Measurements from ENCODE around the gene LPAR3. TPM values are rescaled to one million over a fixed set of nuclear protein-coding genes. Genes with fewer than 3 reads are reported as not detected.

LPAR3 gene
- total RNA-seq, 1 donor from 2014 or later = 14.0 TPM

DNA sequence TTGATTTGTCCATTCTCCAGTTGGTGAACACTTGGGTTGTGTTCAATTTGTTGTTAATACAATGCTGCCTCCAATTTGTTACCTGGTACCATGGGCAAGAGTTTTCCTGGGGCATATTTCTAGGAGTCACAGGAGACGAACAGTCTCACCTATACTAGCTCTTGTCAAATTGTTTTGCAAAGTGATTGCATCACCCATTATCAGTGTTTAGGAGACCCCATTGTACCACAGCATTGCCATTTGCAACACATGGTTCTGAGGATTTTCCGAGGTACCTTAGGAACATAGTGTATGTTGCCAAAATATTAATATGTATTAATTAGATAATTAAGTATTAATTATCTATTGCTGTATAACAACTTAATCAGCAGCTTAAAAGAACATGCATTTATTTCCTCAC, 97.8 kb downstream of the LPAR3 start:
- Mint-ChIP-seq H3K4me3 (ENCODE audit: unreplicated experiment) (no peak overlapping the region), H3K27ac (ENCODE audit: unreplicated experiment) (no peak overlapping the region), H3K9me3 (ENCODE audit: unreplicated experiment) (no peaks in the 10 kb centered on the region), H3K4me1 (ENCODE audit: low read depth, unreplicated experiment) (no peaks in the 10 kb centered on the region), H3K27me3 (ENCODE audit: unreplicated experiment) (no peaks in the 10 kb centered on the region), H3K36me3 (ENCODE audit: unreplicated experiment) (peaks cover 8% of the 10 kb centered on the region)
- TF ChIP-seq, protein P1, sequence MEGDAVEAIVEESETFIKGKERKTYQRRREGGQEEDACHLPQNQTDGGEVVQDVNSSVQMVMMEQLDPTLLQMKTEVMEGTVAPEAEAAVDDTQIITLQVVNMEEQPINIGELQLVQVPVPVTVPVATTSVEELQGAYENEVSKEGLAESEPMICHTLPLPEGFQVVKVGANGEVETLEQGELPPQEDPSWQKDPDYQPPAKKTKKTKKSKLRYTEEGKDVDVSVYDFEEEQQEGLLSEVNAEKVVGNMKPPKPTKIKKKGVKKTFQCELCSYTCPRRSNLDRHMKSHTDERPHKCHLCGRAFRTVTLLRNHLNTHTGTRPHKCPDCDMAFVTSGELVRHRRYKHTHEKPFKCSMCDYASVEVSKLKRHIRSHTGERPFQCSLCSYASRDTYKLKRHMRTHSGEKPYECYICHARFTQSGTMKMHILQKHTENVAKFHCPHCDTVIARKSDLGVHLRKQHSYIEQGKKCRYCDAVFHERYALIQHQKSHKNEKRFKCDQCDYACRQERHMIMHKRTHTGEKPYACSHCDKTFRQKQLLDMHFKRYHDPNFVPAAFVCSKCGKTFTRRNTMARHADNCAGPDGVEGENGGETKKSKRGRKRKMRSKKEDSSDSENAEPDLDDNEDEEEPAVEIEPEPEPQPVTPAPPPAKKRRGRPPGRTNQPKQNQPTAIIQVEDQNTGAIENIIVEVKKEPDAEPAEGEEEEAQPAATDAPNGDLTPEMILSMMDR (IDR thresholded peaks at IDR 0.05; ENCODE audit: partially characterized antibody, unreplicated experiment) = no peak
- DNase-seq = no peak

DNA sequence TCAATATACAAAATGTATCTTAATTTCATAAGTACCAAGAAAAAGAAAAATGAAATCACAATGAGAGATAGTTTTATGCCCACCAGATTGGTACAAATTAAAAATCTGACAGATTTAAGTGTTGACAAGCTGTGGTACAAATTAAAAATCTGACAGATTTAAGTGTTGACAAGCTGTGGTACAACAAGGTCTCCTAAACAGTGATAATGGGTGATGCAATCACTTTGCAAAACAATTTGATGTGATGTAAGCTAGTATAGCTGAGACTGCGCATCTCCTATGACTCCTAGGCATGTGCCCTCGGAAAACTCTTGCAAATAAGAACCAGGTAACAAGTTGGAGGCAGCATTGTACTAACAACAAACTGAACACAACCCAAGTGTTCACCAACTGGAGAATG, 100.6 kb downstream of the LPAR3 start:
- no peaks in the 10 kb centered on the region for H3K27me3 Mint-ChIP-seq (ENCODE audit: unreplicated experiment)
- TF ChIP-seq, protein P1 (IDR thresholded peaks at IDR 0.05; ENCODE audit: partially characterized antibody, unreplicated experiment) = no peak
- H3K4me3 Mint-ChIP-seq (ENCODE audit: unreplicated experiment) = no peak overlapping the region
- no peaks in the 10 kb centered on the region for H3K4me1 Mint-ChIP-seq (ENCODE audit: low read depth, unreplicated experiment)
- no peaks in the 10 kb centered on the region for H3K9me3 Mint-ChIP-seq (ENCODE audit: unreplicated experiment)
- peaks cover 8% of the 10 kb centered on the region for H3K36me3 Mint-ChIP-seq (ENCODE audit: unreplicated experiment)
- no peak for DNase-seq
- no peak overlapping the region for H3K27ac Mint-ChIP-seq (ENCODE audit: unreplicated experiment)

DNA sequence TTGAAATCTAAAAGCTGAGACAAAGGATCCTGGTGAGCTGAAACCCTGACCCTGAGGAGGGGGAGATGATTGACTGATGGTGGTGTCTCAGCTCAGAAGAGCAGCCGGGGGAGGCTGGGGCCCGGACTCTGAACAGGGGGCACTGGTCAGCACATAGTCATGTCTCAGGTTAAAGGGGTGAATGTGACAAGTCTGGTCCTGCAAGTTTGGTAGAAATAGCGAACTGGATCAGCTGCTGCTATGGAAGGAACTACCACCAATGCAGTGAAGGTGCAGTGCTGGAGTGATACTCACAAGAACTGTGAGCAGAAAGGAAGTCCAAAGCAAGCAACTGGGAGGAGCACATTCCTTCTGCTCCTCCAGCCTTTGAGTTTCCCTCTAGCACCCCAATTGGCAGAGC, 104.0 kb downstream of the LPAR3 start:
- no peak overlapping the region for H3K27ac Mint-ChIP-seq (ENCODE audit: unreplicated experiment)

DNA sequence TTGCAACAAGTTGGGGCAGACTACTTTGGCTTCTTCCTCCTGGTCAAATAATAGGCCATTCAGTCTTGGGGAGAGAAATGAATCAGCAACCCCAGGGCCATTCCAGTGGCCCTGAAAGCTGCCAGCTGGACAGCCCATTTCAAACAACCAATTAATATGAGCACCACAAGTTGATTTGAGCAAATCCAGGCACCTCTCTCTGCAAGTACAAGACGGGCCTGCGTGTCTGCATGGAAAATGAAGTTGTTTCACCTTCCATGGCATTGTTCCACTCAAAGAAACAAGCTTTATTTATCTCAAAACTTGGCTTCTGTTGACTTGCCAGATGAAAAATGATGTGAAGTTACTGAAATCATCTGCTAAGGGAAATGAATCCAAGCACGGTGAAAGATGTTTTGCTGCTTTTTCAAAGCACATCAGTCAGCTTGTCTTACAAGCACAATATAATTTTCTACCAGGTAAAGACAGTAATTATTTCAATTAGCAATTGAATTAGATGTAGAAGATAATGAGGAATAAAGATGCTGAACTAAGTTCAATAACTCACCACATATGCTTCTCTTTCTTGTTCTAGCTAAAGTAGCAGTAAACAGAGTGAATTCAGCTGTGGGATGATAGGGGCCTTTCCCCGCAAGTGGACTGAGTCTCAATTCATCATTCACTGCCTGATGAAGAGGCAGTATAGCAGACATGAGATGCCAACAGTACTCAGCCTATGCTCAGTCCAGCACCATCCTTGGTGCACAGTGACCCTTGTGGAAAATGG, 107.6 kb downstream of the LPAR3 start:
- no peak overlapping the region for H3K4me3 Mint-ChIP-seq (ENCODE audit: unreplicated experiment)
- no peak for DNase-seq
- no peaks in the 10 kb centered on the region for H3K36me3 Mint-ChIP-seq (ENCODE audit: unreplicated experiment)
- peaks cover 2% of the 10 kb centered on the region for H3K27me3 Mint-ChIP-seq (ENCODE audit: unreplicated experiment)
- H3K27ac Mint-ChIP-seq (ENCODE audit: unreplicated experiment) = no peak overlapping the region
- peaks cover 9% of the 10 kb centered on the region for H3K4me1 Mint-ChIP-seq (ENCODE audit: low read depth, unreplicated experiment)
- no peaks in the 10 kb centered on the region for H3K9me3 Mint-ChIP-seq (ENCODE audit: unreplicated experiment)
- TF ChIP-seq, protein P1 (IDR thresholded peaks at IDR 0.05; ENCODE audit: partially characterized antibody, unreplicated experiment) = no peak

More for the DNA sequence above, 104.0 kb downstream of the LPAR3 start:
- TF ChIP-seq, protein P1 (IDR thresholded peaks at IDR 0.05; ENCODE audit: partially characterized antibody, unreplicated experiment) = no peak
- no peaks in the 10 kb centered on the region for H3K4me1 Mint-ChIP-seq (ENCODE audit: low read depth, unreplicated experiment)
- H3K27me3 Mint-ChIP-seq (ENCODE audit: unreplicated experiment) = no peaks in the 10 kb centered on the region
- peaks cover 8% of the 10 kb centered on the region for H3K36me3 Mint-ChIP-seq (ENCODE audit: unreplicated experiment)
- no peak for DNase-seq
- no peaks in the 10 kb centered on the region for H3K9me3 Mint-ChIP-seq (ENCODE audit: unreplicated experiment)
- no peak overlapping the region for H3K4me3 Mint-ChIP-seq (ENCODE audit: unreplicated experiment)

DNA sequence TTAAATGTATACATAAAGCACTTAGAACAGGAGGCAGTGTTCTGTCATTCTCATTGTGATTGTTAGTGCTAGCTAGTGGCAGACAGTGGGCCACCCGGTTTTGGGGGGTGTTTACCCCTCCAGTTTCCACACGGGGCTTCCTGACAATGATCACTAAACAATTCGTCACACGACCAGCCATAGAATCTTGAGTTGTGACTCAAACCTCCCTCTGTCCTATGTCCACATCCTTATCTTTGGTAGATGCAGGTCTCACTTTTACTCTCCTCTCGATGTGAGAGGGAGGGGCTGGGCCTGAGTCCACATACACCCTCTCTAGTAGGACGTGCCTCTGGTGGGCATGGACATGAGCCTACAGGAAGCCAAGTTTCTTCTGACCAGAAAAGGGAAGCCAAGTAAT, 110.1 kb downstream of the LPAR3 start:
- DNase-seq = no peak
- no peaks in the 10 kb centered on the region for H3K9me3 Mint-ChIP-seq (ENCODE audit: unreplicated experiment)
- H3K4me1 Mint-ChIP-seq (ENCODE audit: low read depth, unreplicated experiment) = peaks cover 9% of the 10 kb centered on the region
- H3K27me3 Mint-ChIP-seq (ENCODE audit: unreplicated experiment) = peaks cover 2% of the 10 kb centered on the region
- H3K36me3 Mint-ChIP-seq (ENCODE audit: unreplicated experiment) = no peaks in the 10 kb centered on the region
- peak overlapping the region; percentile 6 for H3K4me3 Mint-ChIP-seq (ENCODE audit: unreplicated experiment)
- no peak overlapping the region for H3K27ac Mint-ChIP-seq (ENCODE audit: unreplicated experiment)
- TF ChIP-seq, protein P1 (IDR thresholded peaks at IDR 0.05; ENCODE audit: partially characterized antibody, unreplicated experiment) = no peak

All from glutamatergic neuron (in vitro differentiated cells).